ENCODE data around the gene LRRC46. TPM values are rescaled to one million over a fixed set of nuclear protein-coding genes. Genes with fewer than 3 reads are reported as not detected.

LRRC46 gene
- total RNA-seq, 1 experiment from 2014 or later = 0.31 TPM

DNA sequence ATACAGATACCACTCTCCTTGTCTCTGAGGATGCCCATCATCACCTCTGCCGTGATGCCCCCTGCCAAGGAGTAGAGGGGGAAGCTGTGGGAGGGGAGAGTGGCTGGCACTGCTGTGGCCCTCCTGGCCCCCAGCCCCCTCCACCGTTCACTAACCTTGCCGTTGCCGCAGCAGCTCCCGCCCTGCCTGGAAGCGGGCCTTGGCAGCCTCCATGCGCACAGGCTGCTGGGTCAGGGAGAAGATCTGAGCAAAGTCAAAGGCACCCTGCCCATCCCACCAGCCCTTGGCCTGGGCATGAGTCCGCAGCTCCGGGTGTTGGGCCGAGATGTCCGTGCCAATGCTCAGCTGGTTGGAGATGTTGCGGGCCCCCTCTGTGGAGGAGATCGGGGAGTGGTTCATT, 7.2 kb downstream of the LRRC46 start:
- no peak overlapping the region for H3K4me2 ChIP-seq (ENCODE audit: insufficient read depth, insufficient read length, low read length)
- H2AFZ ChIP-seq (ENCODE audit: low read length) = no peak overlapping the region
- no peak overlapping the region for H3K56ac ChIP-seq (ENCODE audit: insufficient read length, low read depth, low read length)
- H3K79me1 ChIP-seq (ENCODE audit: insufficient read depth, low read depth, low read length, poor library complexity, severe bottlenecking) = no peaks in the 10 kb centered on the region
- H2BK120ac ChIP-seq (ENCODE audit: low read depth, low read length, poor library complexity, severe bottlenecking) = no peak overlapping the region
- no peak overlapping the region for H3K27ac ChIP-seq (ENCODE audit: insufficient read length, low read depth, low read length)
- no peak overlapping the region for H3K4ac ChIP-seq (ENCODE audit: low read depth, low read length)
- Mint-ChIP-seq H3K36me3 (ENCODE audit: insufficient read depth in 1 of 3, low read depth in 3 of 3) (peaks cover 0 to 20% (median 13%) of the 10 kb centered on the region in 3 experiments; a peak in 6 of 7 replicates), H3K9me3 (no peaks in the 10 kb centered on the region; a peak in 1 of 5 replicates), H3K27me3 (ENCODE audit: low read depth) (peaks cover 4% of the 10 kb centered on the region), H3K4me1 (peaks cover 17 to 23% of the 10 kb centered on the region in 2 experiments), H3K27ac (no peak overlapping the region), H3K4me3 (no peak overlapping the region)
- no peaks in the 10 kb centered on the region; the same call in 1 of the 2 replicates for H3K4me1 ChIP-seq (ENCODE audit: insufficient read depth, low read length)
- no peaks in the 10 kb centered on the region for H4K20me1 ChIP-seq (ENCODE audit: control insufficient read depth, insufficient read depth, insufficient read length)
- H3K14ac ChIP-seq (ENCODE audit: insufficient read depth, low read length) = no peak overlapping the region
- no CpG with 5 or more reads among the region's 13 CpGs for WGBS (ENCODE audit: extremely low coverage, insufficient read length, low lambda C conversion rate)
- H3K18ac ChIP-seq (ENCODE audit: insufficient read length, low read depth, low read length) = no peak overlapping the region
- TF ChIP-seq, protein P1, sequence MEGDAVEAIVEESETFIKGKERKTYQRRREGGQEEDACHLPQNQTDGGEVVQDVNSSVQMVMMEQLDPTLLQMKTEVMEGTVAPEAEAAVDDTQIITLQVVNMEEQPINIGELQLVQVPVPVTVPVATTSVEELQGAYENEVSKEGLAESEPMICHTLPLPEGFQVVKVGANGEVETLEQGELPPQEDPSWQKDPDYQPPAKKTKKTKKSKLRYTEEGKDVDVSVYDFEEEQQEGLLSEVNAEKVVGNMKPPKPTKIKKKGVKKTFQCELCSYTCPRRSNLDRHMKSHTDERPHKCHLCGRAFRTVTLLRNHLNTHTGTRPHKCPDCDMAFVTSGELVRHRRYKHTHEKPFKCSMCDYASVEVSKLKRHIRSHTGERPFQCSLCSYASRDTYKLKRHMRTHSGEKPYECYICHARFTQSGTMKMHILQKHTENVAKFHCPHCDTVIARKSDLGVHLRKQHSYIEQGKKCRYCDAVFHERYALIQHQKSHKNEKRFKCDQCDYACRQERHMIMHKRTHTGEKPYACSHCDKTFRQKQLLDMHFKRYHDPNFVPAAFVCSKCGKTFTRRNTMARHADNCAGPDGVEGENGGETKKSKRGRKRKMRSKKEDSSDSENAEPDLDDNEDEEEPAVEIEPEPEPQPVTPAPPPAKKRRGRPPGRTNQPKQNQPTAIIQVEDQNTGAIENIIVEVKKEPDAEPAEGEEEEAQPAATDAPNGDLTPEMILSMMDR (conservative IDR thresholded peaks at IDR 0.05) = no peak
- no peak overlapping the region for H2AK5ac ChIP-seq (ENCODE audit: insufficient read length, low read length)
- H3K79me2 ChIP-seq (ENCODE audit: insufficient read depth, low read length) = no peaks in the 10 kb centered on the region; the same call in 1 of the 2 replicates
- H3K23ac ChIP-seq (ENCODE audit: insufficient read length, low read depth, low read length) = no peak overlapping the region
- no peak overlapping the region for H2BK12ac ChIP-seq (ENCODE audit: insufficient read length, low read depth, low read length)
- no peak overlapping the region for H2BK15ac ChIP-seq (ENCODE audit: low read depth, low read length)
- no peak overlapping the region for H4K5ac ChIP-seq (ENCODE audit: insufficient read length, low read depth, low read length)
- no peak overlapping the region for H4K8ac ChIP-seq (replicated peaks; ENCODE audit: insufficient read length, low read depth, low read length)
- no peak overlapping the region for H3K9ac ChIP-seq (ENCODE audit: extremely low read depth, insufficient read length, low read length)
- peaks cover 3% of the 10 kb centered on the region for H3K23me2 ChIP-seq (ENCODE audit: insufficient read length, low read depth, low read length, poor library complexity, severe bottlenecking)
- no peak for DNase-seq
- H3T11ph ChIP-seq (ENCODE audit: low read length) = no peak overlapping the region
- no peaks in the 10 kb centered on the region for H3K9me3 ChIP-seq (ENCODE audit: control insufficient read depth, low read depth, low read length)
- H3K27me3 ChIP-seq (ENCODE audit: insufficient read depth, low read length) = no peaks in the 10 kb centered on the region
- H4K91ac ChIP-seq (ENCODE audit: insufficient read length, low read depth, low read length) = no peak overlapping the region
- no peak overlapping the region for H2BK5ac ChIP-seq (ENCODE audit: insufficient read length, low read length)
- no peak overlapping the region for H2BK20ac ChIP-seq (ENCODE audit: low read depth, low read length, poor library complexity, severe bottlenecking)

All from H9 (cell line).